PC-3 (cell line): ENCODE results near the gene GPR18.

Source experiments
- EZH2 ChIP-seq: fragments of 300-600 bp; sonication (generic); IDR thresholded peaks from one replicate; pipeline ENCODE4 v1.6.1; 2017; ENCODE audit warnings: antibody characterized with exemption, mild to moderate bottlenecking, low read length; ENCODE audit not compliant: unreplicated experiment
- EZH2phosphoT487 ChIP-seq: fragments of 300-600 bp; sonication (generic); IDR thresholded peaks from 2 replicates; pipeline ENCODE4 v1.6.1; 2018; ENCODE audit warnings: mild to moderate bottlenecking, antibody characterized with exemption, low read length, borderline replicate concordance
- TF ChIP-seq, protein P1 (sequence below): fragments of 300-600 bp; sonication (generic); conservative IDR thresholded peaks from 2 replicates; pipeline ENCODE4 v1.5.1; 2017; ENCODE audit warnings: antibody characterized with exemption, low read depth, mild to moderate bottlenecking, low read length

GRCh38 chr13:99228737-99229691, 29.2 kb downstream of the GPR18 start:
- TF ChIP-seq, protein P1, sequence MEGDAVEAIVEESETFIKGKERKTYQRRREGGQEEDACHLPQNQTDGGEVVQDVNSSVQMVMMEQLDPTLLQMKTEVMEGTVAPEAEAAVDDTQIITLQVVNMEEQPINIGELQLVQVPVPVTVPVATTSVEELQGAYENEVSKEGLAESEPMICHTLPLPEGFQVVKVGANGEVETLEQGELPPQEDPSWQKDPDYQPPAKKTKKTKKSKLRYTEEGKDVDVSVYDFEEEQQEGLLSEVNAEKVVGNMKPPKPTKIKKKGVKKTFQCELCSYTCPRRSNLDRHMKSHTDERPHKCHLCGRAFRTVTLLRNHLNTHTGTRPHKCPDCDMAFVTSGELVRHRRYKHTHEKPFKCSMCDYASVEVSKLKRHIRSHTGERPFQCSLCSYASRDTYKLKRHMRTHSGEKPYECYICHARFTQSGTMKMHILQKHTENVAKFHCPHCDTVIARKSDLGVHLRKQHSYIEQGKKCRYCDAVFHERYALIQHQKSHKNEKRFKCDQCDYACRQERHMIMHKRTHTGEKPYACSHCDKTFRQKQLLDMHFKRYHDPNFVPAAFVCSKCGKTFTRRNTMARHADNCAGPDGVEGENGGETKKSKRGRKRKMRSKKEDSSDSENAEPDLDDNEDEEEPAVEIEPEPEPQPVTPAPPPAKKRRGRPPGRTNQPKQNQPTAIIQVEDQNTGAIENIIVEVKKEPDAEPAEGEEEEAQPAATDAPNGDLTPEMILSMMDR = no peak
- TF ChIP-seq EZH2 (no peak), EZH2phosphoT487 (no peak)
